Lung microvascular endothelial cell (primary cell): ENCODE results near the gene EFCAB10. TPM values are rescaled to one million over a fixed set of nuclear protein-coding genes. Genes with fewer than 3 reads are reported as not detected.
"Not testable (repeated sequence)": the region's sequence is repeated elsewhere in the genome, so short reads cannot be mapped to it uniquely, and the experiment has no call there.

Experiments used
- DNase-seq, 2 donors: peaks; one replicate each; pipeline versions ENCODE4 v3.0.0 to v3.0.0-alpha.2; 2010; ENCODE audit warnings: low read depth in 2 of 2
- total RNA-seq: library from RNA; depleted of rRNA; stranded (reverse); fragments of >200 nt; gene quantifications from 2 replicates; pipeline ENCODE4 v1.2.1, GENCODE V29; 2014

The EFCAB10 gene
- total RNA-seq, 1 donor from 2014 or later: not detected

DNA sequence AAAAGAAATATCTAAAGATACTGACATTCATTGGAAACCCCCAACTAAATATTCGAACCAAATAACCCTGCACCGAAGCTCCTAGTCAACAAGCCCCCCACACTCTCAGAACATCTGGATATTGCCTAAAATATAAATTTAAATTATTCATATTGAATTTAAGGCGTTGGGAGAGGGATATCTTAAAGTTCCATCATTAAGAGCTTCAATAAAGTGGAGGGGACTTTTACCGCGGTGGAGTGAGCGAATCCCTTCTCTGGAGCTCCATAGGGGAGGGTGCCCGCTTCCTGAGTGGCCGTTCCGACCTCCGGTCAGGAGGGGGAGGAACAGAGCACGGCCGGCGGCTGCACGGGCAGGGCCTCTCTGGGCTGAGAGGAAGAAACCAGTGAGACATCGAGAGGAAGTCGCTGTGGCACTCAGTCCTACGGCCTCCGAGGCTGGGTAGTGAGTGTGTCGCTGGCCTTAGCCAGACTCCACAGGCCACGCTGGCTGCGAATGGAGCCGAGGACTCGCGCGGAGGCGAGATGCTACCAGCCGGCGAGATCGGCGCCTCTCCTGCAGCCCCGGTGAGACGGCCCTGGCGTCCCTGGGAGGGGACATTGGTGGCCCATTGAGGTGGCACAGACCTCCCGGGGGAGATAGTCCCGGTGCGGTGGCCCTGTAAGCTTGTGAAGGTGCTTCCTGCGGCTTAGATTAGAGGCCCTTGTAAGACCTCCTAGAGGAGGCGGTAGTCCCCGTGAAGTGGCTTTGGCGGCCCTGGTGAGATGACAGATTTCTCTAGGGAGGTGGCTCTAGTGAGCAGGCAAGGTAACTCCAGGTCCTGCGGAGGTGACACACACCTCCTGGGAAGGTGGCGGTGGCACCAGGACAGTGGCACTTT is 49.3 kb downstream of the EFCAB10 start, which contains the start of gene RINT1:
Gene RINT1 (plus strand): TSS at position 410 of the 880 bp plus-strand sequence. CDS start 115 bp downstream, at position 525.
- DNase-seq: peak; percentile 94 to 95

DNA sequence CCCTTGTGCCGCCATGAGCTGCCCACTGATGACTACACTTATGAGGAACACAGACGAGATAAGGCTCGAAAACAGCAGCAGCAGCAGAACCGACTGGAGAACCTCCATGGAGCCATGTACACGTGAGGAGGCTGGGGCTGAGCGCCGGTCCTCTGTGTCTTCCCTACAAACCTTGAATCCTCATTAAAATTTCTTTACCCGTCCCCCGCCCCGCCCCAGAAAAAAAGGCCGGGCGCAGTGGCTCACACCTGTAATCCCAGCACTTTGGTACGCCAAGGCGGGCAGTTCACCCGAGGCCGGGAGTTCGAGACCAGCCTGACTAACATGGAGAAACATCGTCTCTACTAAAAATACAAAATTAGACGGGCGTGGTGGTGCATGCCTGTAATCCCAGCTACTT is 50.7 kb downstream of the EFCAB10 start:
- no peak for DNase-seq

DNA sequence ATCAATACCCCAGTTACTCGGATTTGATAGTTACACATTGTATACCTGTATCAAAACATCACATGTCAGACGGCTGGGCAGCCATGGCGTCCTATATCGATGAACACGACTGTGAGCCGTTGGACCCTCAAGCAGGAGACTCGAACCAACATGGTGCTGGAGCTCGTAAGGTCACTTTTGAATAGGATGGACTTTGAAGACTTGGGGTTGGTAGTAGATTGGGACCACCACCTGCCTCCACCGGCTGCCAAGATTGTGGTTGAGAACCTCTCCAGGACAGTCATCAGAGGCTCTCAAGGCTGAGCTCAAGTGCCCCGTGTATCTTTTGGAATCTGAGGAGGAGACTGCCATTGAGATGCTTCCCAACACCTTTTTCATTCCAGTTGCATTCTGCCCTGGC is 51.2 kb downstream of the EFCAB10 start:
- DNase-seq: no peak

DNA sequence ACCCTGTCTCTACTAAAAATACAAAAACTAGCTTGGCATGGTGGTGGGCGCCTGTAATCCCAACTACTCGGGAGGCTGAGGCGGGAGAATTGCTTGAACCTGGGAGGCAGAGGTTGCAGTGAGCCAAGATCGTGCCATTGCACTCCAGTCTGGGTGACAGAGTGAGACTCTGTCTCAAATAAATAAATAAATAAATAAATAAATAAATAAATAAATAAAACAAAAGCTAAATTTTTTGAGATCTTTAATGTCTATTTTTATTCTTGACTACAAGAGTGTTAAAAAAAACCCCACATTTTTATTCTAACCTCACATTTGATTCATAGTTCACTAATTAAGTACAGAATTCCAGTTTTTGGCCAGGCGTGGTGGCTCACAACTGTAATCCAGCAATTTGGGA is 53.6 kb downstream of the EFCAB10 start:
- DNase-seq: not testable (repeated sequence)

DNA sequence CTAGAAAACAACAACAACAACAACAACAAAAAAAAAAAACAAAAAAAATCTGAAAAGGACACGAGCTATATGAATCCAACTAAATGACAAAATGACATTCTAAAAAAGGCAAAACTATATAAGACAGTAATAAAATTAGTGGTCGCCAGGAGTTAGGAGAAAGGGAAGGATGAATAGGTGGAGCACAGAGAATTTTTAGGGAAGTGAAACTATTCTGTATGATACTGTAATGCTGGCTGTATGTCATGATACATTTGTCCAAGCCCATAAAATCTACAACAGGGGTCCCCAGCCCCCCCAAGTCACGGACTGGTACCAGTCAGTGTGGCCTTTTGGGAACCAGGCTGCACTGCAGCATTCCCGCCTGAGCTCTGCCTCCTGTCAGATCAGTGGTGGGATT is 56.5 kb downstream of the EFCAB10 start:
- no peak for DNase-seq

DNA sequence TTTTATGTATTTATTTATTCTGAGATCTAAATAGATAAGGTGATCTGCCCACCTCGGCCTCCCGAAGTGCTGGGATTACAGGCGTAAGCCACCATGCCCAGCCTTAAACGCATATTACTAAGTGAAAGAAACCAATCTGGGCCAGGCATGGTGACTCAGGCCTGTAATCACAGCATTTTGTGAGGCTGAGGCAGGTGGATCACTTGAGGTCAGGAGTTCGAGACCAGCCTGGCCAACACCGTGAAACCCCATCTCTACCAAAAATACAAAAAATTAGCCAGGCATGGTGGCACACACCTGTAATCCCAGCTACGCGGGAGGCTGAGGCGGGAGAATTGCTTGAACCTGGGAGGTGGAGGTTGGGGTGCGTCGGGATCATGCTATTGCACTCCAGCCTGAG is 56.9 kb downstream of the EFCAB10 start:
- DNase-seq: not testable (repeated sequence)

DNA sequence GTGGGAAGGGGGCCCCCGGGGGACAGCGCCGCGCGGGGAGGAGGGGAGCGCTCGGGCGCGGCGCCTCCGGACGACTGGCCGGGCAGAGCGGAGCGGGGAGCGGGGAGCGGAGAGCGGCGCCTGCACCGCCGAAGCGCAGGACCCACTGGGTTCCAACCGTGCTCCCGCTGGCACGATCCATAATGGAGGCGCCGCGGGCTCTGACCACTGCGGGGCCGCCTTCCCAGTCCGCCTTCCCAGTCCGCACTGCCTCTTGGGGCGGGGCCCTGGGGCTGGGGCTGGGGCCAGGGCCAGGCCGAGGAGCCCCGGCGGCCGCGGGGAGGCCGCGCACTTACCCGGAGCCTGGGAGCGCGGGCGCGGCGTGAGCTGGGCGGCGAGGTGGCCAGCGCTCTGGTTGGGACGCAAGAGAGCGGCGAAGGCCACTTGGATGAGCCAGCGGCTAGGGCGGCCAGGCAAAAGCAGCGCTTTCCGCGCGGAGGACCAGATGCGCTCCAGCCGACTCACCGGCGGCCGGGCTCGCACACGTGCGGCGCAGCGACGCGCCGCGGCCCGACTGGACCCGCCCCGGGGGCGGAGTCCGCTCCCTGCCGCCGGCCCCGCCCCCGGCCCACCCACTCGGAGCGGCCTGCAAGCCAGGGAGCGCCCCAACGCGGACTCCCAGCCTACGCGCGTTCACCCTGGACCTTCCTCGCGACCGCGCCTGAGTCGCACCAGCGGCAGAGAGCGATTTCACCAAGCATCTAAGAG is 59.4 kb downstream of the EFCAB10 start, which contains the start of gene PUS7:
Gene PUS7 (minus strand): TSS at position 555 of the 747 bp plus-strand sequence. CDS start 13,759 bp downstream, outside the sequence.
- DNase-seq: peak; percentile 91 to 92

DNA sequence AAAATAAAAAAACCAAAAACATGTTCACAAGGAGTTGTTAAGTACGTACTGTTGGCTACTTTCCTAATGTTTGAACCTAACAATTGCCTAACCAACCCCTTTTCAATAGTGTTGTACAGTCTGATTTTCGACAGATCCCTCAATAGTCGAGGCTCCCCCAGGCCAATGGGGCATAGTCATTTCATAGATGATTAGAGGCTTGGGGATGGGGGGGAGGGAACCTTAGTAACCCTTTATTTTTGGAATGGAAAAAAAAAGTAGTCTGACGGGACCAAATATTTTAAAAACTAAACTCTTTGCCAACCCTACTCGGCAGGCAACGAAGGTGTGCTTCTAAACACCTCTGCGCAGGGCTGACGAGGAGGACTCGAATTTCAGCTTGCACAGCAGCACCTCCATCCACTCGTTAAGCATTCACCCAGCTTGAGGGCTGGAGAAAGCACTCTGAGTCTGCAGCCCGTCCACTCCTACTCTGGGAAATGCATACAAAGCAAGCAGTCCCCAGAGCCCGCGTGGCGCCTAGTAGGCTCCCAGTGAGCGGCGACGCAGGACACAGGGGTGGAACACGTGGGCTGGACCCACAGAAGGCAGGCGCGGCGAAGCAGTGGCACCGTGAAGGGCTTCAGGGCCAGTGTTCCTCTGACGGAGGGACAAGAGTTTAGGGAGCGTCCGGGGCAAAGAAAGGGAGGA is 60.1 kb downstream of the EFCAB10 start:
- DNase-seq: peak; percentile 67 to 75

DNA sequence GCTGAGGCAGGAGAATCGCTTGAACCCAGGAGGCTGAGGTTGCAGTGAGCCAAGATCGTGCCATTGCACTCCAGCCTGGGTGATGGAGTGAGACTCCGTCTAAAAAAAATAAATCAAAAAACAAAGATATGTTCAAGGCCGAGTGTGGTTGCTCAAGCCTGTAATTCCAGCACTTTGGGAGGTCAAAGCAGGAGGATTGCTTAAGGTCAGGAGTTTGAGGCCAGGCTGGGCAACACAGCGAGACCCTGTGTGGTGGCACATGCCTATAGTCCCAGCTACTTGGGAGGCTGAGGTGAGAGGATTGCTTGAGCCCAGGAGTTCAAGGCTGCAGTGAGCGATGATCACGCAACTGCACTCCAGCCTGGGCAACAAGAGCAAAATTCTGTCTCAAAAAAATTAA is 60.7 kb downstream of the EFCAB10 start:
- DNase-seq: not testable (repeated sequence)

DNA sequence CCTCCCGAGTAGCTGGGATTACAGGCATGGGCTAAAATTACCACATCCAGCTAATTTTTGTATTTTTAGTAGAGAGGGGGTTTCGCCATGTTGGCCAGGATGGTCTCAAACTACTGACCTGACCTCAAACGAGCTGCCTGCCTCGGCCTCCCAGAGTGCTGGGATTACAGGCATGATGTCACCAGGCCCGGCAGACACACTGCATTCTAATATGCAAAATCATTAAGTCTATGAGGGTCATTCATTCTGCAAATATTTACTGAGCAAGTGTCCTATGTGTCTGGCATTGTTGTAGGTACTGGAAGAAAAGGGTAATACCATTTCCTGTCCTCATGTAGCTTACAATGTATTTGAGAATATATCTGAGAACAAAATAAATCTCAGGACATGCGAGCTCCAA is 61.9 kb downstream of the EFCAB10 start:
- DNase-seq: no peak

DNA sequence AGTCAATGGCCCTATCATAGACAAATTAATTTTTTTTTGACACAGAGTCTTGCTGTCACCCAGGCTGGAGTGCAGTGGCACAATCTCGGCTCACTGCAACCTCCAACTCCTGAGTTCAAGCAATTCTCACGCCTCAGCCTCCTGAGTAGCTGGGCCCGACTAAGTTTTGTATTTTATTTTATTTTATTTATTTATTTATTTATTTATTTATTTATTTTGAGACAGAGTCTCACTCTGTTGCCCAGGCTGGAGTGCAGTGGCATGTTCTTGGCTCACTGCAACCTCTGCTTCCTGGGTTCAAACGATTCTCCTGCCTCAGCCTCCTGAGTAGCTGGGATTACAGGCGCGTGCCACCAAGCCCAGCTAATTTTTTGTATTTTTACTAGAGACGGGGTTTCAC is 65.7 kb downstream of the EFCAB10 start:
- DNase-seq: not testable (repeated sequence)

Other genes with a start within 250 kb of the EFCAB10 start
- 54.4 and 55.6 TPM in 2 replicates for gene SRPK2, start 192.6 kb downstream of the EFCAB10 start, total RNA-seq
- gene PUS7, start 59.2 kb downstream of the EFCAB10 start, total RNA-seq: 13.9 and 23.0 TPM in 2 replicates
- 9.2 and 9.3 TPM in 2 replicates for gene RINT1, start 49.3 kb downstream of the EFCAB10 start, total RNA-seq